GM13976 (cell line): Measurements from ENCODE around the gene PLCG2.

Source experiments
- DNase-seq: peaks from one replicate; pipeline ENCODE4 v3.0.0; 2012; ENCODE audit warnings: low spot score
- in situ Hi-C: fragments of 300-500 bp; cut with MboI; formaldehyde crosslinking; loops from one replicate; pipeline ENCODE4 v1.12.0; 2022; ENCODE audit warnings: low sequenced_read_pairs, mixed read lengths, inconsistent platforms; ENCODE audit not compliant: unreplicated experiment
- TF ChIP-seq, protein P1 (sequence below): IDR thresholded peaks from 2 replicates; pipeline ENCODE4 v1.5.1; 2012; ENCODE audit warnings: borderline replicate concordance, mild to moderate bottlenecking; ENCODE audit not compliant: insufficient read depth; ENCODE audit errors: extremely low read depth, missing control alignments, control extremely low read depth

Gene PLCG2

GRCh38 chr16:81804134-81804610, 25.1 kb downstream of the PLCG2 start:
- in situ Hi-C loops, result no loop called here
- no peak for DNase-seq
- TF ChIP-seq, protein P1, sequence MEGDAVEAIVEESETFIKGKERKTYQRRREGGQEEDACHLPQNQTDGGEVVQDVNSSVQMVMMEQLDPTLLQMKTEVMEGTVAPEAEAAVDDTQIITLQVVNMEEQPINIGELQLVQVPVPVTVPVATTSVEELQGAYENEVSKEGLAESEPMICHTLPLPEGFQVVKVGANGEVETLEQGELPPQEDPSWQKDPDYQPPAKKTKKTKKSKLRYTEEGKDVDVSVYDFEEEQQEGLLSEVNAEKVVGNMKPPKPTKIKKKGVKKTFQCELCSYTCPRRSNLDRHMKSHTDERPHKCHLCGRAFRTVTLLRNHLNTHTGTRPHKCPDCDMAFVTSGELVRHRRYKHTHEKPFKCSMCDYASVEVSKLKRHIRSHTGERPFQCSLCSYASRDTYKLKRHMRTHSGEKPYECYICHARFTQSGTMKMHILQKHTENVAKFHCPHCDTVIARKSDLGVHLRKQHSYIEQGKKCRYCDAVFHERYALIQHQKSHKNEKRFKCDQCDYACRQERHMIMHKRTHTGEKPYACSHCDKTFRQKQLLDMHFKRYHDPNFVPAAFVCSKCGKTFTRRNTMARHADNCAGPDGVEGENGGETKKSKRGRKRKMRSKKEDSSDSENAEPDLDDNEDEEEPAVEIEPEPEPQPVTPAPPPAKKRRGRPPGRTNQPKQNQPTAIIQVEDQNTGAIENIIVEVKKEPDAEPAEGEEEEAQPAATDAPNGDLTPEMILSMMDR, result no peak

- TF ChIP-seq, protein P1, result no peak
- in situ Hi-C loops, result no loop called here
- DNase-seq, result no peak
Measured at GRCh38 chr16:81806696-81807095, 27.6 kb downstream of the PLCG2 start.

GRCh38 chr16:81807767-81808358, 28.8 kb downstream of the PLCG2 start:
- DNase-seq, result no peak
- in situ Hi-C loops, result no loop called here
- TF ChIP-seq, protein P1, result no peak

DNA sequence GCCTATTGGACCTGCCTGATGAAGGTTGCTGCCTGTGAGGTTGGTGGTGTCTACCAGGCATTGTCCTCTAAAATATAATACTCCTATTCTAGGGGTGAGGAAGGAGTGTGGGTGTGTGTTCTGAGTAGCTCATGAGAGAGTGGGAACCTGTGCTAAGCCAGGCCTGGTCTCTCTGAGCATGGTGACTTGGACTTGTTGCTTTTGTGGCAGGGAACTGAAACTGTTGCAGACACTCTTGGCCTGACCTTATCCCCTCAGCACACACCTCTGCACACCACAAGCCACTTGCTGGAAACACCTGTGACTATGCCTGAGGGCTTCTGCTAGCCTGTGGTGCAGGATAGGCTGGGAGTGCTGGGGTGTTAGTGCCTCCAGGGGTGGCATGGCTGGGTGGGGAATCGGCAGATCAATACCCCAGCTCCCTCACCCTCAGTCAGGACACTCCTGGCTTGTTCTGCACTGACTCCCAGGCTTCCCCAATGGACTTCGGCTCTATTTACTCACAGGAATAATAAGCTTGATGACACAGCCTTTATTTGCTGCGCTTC, 29.9 kb downstream of the PLCG2 start:
- in situ Hi-C loops, result no loop called here
- TF ChIP-seq, protein P1, result no peak
- DNase-seq, result peak; percentile 67

- DNase-seq, result no peak
- in situ Hi-C loops, result no loop called here
- TF ChIP-seq, protein P1, result no peak
Measured at GRCh38 chr16:81809567-81809966, 30.5 kb downstream of the PLCG2 start.

DNA sequence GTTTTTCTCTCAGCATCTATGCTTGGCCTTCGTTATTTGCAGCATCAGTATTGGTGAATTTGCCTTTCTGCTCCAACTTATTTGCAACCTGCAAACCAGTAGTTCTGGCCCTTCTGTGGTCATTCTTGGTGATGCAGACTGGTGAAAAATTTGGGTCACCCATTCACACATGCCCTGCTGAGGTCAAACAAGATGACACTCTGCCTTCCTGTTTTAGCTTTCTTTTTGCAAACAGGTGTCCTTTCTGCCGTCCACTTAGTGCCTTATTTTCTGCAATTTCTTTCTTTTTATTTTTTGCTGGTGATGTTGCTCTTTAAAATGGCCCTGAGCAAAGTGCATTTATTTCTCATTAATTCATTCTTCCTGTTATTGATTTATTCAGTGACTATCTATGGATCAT, 31.3 kb downstream of the PLCG2 start:
- TF ChIP-seq, protein P1, result no peak
- in situ Hi-C loops, result no loop called here
- DNase-seq, result no peak
